Measurements from ENCODE around the gene CHMP4A. TPM values are rescaled to one million over a fixed set of nuclear protein-coding genes. Genes with fewer than 3 reads are reported as not detected.
A peak's percentile ranks its signal among the peaks of the same experiment; 100 is the strongest.

CHMP4A gene
- total and polyA plus RNA-seq, 2 of the 13 experiments (the other 11 are each of a cell fraction or from before 2014, with no cell fraction given), result 83.6 to 113 TPM

GRCh38 chr14:24236689-24237462 is 23.6 kb upstream of the CHMP4A start (continued):
- TF ChIP-seq ZNF740 (CRISPR knock-in tag; IDR thresholded peaks at IDR 0.05) (no peak), RFX5 (IDR thresholded peaks at IDR 0.05; ENCODE audit: low read depth, low read length) (no peak), HOXD1 (CRISPR knock-in tag; IDR thresholded peaks at IDR 0.05) (no peak), TCF7L2 (IDR thresholded peaks at IDR 0.05; ENCODE audit: low read depth, low read length) (no peak), SKI (IDR thresholded peaks at IDR 0.05; ENCODE audit: partially characterized antibody) (no peak), RBM22 (optimal IDR thresholded peaks at IDR 0.05; ENCODE audit: low read length) (peak; percentile 17), RAD51 (IDR thresholded peaks at IDR 0.05; ENCODE audit: borderline replicate concordance) (no peak), ZNF337 (CRISPR knock-in tag; IDR thresholded peaks at IDR 0.05; ENCODE audit: borderline replicate concordance, low read depth) (no peak), ZNF558 (CRISPR knock-in tag; IDR thresholded peaks at IDR 0.05; ENCODE audit: borderline replicate concordance) (no peak)

- H3K27me3 ChIP-seq (ENCODE audit: control insufficient read depth in 1 of 2, insufficient read depth in 2 of 2, low read length in 2 of 2), result peaks cover 0 to 4% of the 10 kb centered on the region in 2 experiments; a peak in 1 of 5 replicates
- peaks cover 41% of the 10 kb centered on the region for H3K4me1 ChIP-seq (ENCODE audit: insufficient read depth, low read length)
- no peak for FAIRE-seq
- TF ChIP-seq ARID4A (CRISPR knock-in tag; IDR thresholded peaks at IDR 0.05; ENCODE audit: borderline replicate concordance), result 0 out of 2 replicates have a peak, but pooled peaks have one; percentile 31
- no peak for TF ChIP-seq RBAK (CRISPR knock-in tag; IDR thresholded peaks at IDR 0.05)
- TF ChIP-seq SKI (IDR thresholded peaks at IDR 0.05; ENCODE audit: partially characterized antibody), result peak; percentile 6
- 0 out of 2 replicates have a peak, but pooled peaks have one; percentile 60 for TF ChIP-seq JUNB (CRISPR knock-in tag; IDR thresholded peaks at IDR 0.05; ENCODE audit: borderline replicate concordance)
- 0 out of 2 replicates have a peak, but pooled peaks have one; percentile 58 for TF ChIP-seq TCF12 (IDR thresholded peaks at IDR 0.05)
- no peak for TF ChIP-seq TCF12 (CRISPR knock-in tag; IDR thresholded peaks at IDR 0.05)
- no peak for TF ChIP-seq SMYD3 (CRISPR knock-in tag; IDR thresholded peaks at IDR 0.05)
- TF ChIP-seq ZNF780A (CRISPR knock-in tag; IDR thresholded peaks at IDR 0.05), result 0 out of 2 replicates have a peak, but pooled peaks have one; percentile 53
Measured at GRCh38 chr14:24235804-24236688, 22.8 kb upstream of the CHMP4A start.

More at GRCh38 chr14:24235804-24236688, 22.8 kb upstream of the CHMP4A start:
- Histone ChIP-seq H3K9me3 (ENCODE audit: low read length) (no peaks in the 10 kb centered on the region), H3K36me3 (replicated peaks in 1 of 2; ENCODE audit: control insufficient read depth in 1 of 2, insufficient read depth in 2 of 2, low read length in 2 of 2) (peaks cover 43 to 69% of the 10 kb centered on the region in 2 experiments), H3K27ac (ENCODE audit: extremely low read length, insufficient read depth, low read length) (no peak overlapping the region), H3K79me2 (ENCODE audit: insufficient read depth, low read length) (peaks cover 42% of the 10 kb centered on the region), H3K9ac (ENCODE audit: insufficient read depth, low read depth, low read length) (no peak overlapping the region), H4K20me1 (ENCODE audit: insufficient read depth, low read length) (peaks cover 7% of the 10 kb centered on the region; the same call in 1 of the 2 replicates), H3K4me2 (ENCODE audit: low read depth, low read length) (no peak overlapping the region), H3K4me3 (replicated peaks in 1 of 3; ENCODE audit: insufficient read depth in 1 of 3, low read depth in 2 of 3, low read length in 3 of 3) (no peak overlapping the region), H2AFZ (ENCODE audit: low read length) (no peak overlapping the region)
- WGBS (ENCODE audit: low lambda C conversion rate), result 97% methylated on average over 5 of the region's 5 CpGs
- intact Hi-C loops (cut with micrococcal nuclease; ENCODE audit: unreplicated experiment) (loop anchor here (10.0 kb wide), 1 partner anchor 1189 kb away; no protein-coding TSS in a partner anchor), in situ Hi-C loops (cut with HindIII; ENCODE audit: extremely low pct_ligation_motif_present, low pct_unique_long_range_greater_than_20kb) (no loop called here)
- ChIA-PET CTCF (ENCODE audit: low intra/inter-chr PET ratio, low total read pairs) (no interaction called here), POLR2A (interaction anchor here (0.9 to 18.0 kb wide), 11 partner anchors 16 to 178 kb away, joined by 3 to 850 read pairs (median 4); partner anchors contain the start of genes CHMP4A, CIDEB, DCAF11 and DHRS1)
- ATAC-seq (no peak), DNase-seq (ENCODE audit: low spot score) (no peak)
- BruUV-seq (replicated peaks), result no TSS peak

Data from HepG2 (cell line).